Measurements from ENCODE around the gene HNRNPLL.

Gene HNRNPLL

DNA sequence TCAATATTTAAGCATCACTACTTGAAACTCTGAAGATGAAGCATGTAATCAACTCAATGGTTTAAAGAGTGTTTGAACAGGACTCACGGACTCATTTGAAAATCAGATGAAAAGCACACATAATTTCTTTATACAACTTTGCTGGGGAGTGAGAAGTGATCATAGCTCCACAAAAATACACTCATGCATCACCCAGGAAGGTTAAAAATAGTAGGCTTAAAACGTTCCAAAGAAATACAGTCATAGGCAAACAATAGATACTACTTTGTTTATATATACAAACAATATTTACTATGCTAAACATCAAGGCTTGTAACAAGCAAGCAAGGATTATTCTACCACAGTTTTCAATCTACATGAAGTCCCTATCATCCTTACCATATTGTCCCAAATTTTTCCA is 11.6 kb downstream of the HNRNPLL start:
- DNase-seq, result no peak

DNA sequence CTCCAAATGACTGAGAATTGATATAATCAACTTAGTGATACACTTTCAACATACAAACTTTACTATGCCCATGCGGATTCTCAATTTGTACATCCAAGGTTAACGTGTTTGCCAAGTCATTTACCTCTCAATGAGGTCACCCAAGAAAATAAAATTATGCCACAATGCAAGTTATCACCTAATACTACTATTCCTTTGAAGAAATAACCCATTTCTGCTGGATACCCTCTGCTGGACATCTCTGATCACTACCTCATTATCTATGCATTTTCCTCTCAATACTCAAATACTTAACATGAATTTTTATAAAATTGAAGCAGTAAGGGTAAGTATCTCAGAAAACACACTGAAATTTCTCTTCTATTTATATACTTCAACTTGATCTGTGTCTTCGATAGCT is 12.7 kb downstream of the HNRNPLL start:
- peak in 1 of 3 experiments; percentile 32 for DNase-seq

- DNase-seq, result no peak
Observed at GRCh38 chr2:38586931-38587330, 15.8 kb downstream of the HNRNPLL start.

- no peak for DNase-seq
Observed at GRCh38 chr2:38584881-38585280, 17.8 kb downstream of the HNRNPLL start.

DNA sequence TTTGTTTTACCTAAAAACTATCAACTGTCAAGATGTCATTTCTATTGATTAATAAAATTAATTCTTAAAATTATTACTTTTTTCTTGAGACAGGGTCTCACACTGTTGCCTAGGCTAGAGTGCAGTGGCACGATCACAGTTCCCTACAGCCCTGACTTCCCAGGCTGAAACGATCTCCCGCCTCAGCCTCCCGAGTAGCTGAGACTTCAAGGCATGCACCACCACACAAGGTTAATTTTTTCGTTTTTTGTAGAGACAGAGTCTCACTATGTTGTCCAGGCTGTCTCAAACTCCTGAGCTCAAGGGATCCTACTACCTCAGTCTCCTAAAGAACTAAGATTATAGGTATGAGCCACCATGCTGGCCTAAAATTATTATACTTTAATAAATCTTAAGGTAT is 18.7 kb downstream of the HNRNPLL start:
- no peak for DNase-seq

GRCh38 chr2:38583524-38583923 is 19.2 kb downstream of the HNRNPLL start:
- no peak for DNase-seq

GRCh38 chr2:38581193-38582147 is 21.3 kb downstream of the HNRNPLL start:
- DNase-seq, result peak; percentile 37 to 85 (median 82)

DNA sequence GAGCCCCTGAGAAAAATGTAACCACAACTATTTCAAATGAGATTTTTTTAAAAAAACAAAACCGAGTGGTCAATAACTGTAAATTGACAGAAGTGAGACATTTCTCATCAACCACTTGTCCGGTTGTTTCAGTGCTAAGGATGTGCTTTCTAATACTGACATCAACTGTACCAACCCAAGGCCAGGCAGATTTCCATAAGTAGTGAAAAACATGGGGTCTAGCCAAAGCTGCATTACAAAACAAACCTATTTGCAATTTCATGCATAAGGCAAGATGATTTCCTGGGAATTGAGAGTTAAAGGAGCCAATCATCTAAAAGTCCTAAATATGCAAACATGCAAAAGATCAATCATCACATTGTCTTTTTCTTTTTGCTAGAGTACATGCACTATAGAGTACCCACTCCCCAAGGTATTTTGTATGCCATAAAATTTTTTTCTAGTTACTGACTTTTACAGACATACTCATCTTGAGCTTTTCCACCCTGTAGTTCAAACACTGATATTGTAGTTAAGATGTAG is 22.6 kb downstream of the HNRNPLL start:
- DNase-seq, result no peak

DNA sequence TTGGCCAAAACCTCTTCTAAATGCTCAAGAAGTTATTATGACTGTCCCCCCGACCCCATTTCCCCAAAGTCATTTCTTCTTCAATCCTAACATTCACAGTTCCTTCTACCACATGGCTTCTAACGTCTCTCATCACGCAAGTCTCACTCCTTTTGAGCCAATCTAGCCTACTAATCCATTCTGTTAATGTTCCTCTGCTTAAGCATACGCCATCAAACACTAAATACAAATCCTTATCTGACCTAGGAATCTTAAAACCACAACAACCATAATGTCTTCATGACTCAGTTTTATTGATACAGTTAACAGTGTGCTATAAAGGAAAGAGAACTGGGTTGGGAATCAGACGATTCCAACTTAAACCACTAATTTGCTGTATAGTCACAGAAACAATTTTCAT is 23.9 kb downstream of the HNRNPLL start:
- DNase-seq, result no peak

- no peak for DNase-seq
Observed at GRCh38 chr2:38574278-38574677, 28.4 kb downstream of the HNRNPLL start.

GRCh38 chr2:38572167-38572566 is 30.6 kb downstream of the HNRNPLL start:
- no peak for DNase-seq

- DNase-seq, result no peak
Observed at GRCh38 chr2:38571193-38571592, 31.5 kb downstream of the HNRNPLL start.

DNA sequence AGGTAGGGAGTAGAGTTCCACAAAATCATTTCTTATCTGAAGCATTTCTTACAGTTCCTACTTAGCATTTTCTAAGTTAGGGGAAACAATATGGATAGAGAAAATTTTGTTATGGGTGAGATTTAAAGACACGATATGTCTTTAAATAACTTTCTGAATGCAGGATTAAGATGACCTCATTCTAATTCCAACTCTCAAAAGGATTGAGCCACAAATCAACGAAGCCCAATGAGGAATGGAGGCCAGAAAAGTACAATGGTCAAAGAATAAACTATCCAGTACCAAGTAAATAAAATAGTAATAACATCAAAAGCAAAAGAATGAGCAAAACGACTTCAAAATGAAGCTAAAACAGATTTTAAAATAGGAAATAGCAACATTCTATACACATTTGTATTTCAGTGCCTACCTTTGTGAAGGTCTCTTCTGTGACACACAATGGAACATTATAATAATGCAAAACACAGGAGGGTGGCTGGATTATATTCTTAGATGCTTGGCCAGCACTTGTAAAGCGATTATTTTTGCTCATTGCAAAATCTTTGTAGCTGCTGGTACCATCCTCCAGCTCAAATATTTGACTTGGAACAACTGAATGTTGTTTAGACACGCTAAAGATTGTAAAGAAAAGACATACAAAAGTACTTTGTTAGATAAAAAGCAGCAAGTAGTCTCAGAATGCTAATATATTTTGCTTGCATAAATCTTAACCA is 33.8 kb downstream of the HNRNPLL start:
- no peak for DNase-seq

- DNase-seq, result no peak
Observed at GRCh38 chr2:38565333-38565732, 37.4 kb downstream of the HNRNPLL start.

DNA sequence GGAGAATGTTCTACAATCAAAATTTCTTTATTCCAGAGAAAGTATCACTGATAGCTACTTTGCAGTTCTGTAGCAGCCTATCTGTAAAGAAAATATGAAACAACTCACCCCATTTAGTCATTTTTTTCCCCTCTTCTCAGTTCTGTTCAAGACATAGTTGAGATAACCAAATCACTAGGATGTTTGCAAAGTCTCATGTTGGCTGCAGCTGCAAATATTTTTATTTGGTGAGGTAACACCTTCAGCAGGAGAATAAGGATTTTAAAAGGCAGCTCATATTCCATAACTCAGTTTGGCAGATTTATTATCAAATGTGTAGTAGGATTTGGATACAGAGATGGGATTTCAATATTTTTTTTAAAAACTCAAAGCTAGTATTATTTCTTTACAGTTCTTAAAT is 41.0 kb downstream of the HNRNPLL start:
- no peak for DNase-seq

GRCh38 chr2:38560092-38560491 is 42.6 kb downstream of the HNRNPLL start:
- no peak for DNase-seq

DNA sequence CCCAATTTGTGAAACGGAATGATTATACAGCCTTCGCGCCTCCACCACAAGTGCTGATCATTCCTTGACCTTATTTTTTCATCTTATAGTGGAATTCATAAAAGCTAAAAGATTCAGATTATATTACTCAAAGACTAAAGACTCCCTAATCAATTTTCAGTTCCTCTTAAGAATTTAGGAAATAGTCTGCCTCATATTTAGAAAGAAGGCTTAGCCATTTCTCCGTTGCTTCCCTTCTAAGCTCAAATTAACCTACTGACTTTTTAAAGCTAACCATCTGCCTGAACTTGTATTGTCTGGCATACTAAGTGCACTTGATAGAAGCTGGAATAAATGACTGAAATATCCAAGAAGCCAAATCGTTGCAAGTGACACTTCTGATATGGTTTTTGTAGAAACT is 44.7 kb downstream of the HNRNPLL start:
- no peak for DNase-seq

GRCh38 chr2:38557217-38557616 is 45.5 kb downstream of the HNRNPLL start:
- no peak for DNase-seq

DNA sequence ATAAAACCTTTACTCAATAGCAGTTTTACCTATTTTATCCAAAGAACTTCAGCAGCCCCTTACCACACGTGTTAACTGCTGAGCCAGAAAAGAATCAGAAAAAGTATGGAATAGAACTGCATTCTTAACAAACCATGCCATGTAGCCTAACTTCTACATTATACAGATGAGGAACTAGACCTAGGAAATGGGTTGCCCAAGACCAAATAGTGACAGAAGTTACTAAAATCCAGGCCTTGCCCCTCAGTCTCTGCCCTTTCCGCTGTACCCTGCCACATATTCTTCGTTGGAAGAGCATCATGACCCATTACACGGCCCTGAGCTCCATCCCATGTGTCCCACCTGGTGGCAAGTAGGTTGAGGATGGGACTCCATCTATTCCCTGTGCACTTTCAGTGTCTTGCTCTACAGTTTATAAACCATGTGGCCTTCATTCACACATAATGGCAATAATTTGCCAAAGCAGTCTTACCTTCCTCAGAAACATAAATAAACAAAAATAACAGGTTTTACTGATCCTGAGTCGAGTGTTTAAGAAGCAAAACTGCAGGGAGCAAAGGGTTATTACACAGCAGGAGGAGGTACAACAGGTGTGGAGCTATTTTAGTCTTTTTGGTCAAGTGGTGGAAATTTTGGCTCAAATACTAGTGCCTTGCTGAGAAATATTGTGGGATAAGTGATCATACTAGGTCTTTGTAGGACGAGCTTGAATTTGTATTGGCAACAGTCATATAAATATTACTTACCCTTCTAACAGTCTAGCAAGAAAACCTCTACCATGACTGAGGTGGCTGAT is 46.5 kb downstream of the HNRNPLL start:
- no peak for DNase-seq

DNA sequence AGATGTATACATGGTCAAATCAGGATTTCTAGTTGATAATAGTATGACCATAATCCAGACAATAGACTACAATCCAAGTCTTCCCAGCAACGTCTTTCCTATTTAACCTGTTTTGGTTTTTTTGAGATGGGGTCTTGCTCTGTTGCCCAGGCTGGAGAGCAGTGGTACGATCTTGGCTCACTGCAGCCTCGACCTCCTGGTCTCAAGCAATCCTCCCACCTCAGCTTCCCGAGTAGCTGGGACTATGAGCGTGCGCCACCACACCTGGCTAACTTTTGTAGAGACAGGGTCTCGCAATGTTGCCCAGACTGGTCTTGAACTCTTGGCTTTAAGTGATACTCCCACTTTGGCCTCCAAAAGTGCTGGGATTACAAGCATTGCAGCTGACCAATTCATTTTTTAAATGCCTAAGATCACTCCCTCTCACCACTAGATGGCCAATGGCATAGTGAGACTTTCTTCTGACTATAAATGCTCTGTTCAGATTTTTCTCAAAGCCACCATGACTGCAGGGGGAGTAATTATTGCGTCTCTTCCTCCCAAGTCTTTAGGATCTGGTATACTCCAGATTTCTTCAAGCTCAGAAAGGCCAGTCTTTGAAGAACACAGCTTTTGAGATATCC is 47.6 kb downstream of the HNRNPLL start:
- DNase-seq, result no peak

GRCh38 chr2:38553554-38553953 is 49.2 kb downstream of the HNRNPLL start:
- no peak for DNase-seq

GRCh38 chr2:38552259-38552658 is 50.5 kb downstream of the HNRNPLL start:
- no peak for DNase-seq

DNA sequence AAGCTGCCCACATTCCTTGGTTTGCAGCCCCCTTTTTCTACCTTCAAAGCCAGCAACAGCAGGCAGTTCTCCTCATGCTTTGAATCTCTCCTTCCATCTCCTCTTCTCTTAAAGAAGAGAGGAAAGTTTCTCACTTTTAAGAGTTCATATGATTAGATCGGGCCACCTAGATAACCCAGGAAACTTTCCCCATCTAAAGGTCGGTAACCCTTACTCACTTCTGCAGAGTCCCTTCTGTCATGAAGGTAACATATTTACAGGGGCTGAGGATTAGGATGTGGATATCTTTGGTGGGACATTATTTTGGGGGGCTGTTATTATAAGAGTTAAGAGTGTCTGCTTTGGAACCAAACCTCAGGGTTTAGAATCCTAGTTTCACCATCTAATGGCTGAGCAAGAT is 51.0 kb downstream of the HNRNPLL start:
- DNase-seq, result no peak
